Neuronal stem cell (in vitro differentiated cells): ENCODE measurements around the gene IVD.

ENCODE experiments used
- DNase-seq: peaks from one replicate; pipeline ENCODE4 v3.0.0-alpha.2; 2013; ENCODE audit warnings: low spot score
- H2AFZ ChIP-seq: one replicate; pipeline ENCODE4 v1.6.1; 2013; ENCODE audit warnings: mild to moderate bottlenecking, low read length, inconsistent platforms
- H2AK5ac ChIP-seq: 2 replicates; pipeline ENCODE4 v1.6.1; 2013; ENCODE audit warnings: low read depth, mild to moderate bottlenecking, inconsistent platforms, low read length, moderate library complexity, mixed read lengths
- H2BK120ac ChIP-seq: 2 replicates; pipeline ENCODE4 v1.6.1; 2013; ENCODE audit warnings: low read depth, mild to moderate bottlenecking, inconsistent platforms, low read length, moderate library complexity, mixed read lengths
- H2BK12ac ChIP-seq: one replicate; pipeline ENCODE4 v1.6.1; 2013; ENCODE audit warnings: low read length, inconsistent platforms
- H2BK15ac ChIP-seq: 2 replicates; pipeline ENCODE4 v1.6.1; 2013; ENCODE audit warnings: mild to moderate bottlenecking, low read length, inconsistent platforms, mixed read lengths
- H2BK5ac ChIP-seq: one replicate; pipeline ENCODE4 v1.6.1; 2013; ENCODE audit warnings: inconsistent platforms, mild to moderate bottlenecking, low read length, moderate library complexity
- H3K14ac ChIP-seq: one replicate; pipeline ENCODE4 v1.6.1; 2013; ENCODE audit warnings: low read length, inconsistent platforms
- H3K18ac ChIP-seq: 2 replicates; pipeline ENCODE4 v1.6.1; 2013; ENCODE audit warnings: low read length, inconsistent platforms
- H3K23ac ChIP-seq: 2 replicates; pipeline ENCODE4 v1.6.1; 2013; ENCODE audit warnings: low read depth, mild to moderate bottlenecking, mixed read lengths, low read length, inconsistent platforms; ENCODE audit not compliant: poor library complexity
- H3K27ac ChIP-seq: replicated peaks from 3 replicates; pipeline ENCODE4 v1.5.1; 2013; ENCODE audit warnings: low read length, inconsistent platforms
- H3K27me3 ChIP-seq, 3 experiments: 2 replicates each; pipeline ENCODE4 v1.6.1; 2013; ENCODE audit warnings: low read length in 3 of 3, mild to moderate bottlenecking in 2 of 3, inconsistent platforms in 1 of 3, low read depth in 1 of 3, mixed read lengths in 1 of 3, moderate library complexity in 1 of 3; ENCODE audit not compliant: control insufficient read depth in 3 of 3, insufficient read depth in 3 of 3
- H3K36me3 ChIP-seq, 2 donors: replicated peaks in 1 of 2; 2 replicates each; pipeline ENCODE4 v1.6.1; 2013; ENCODE audit warnings: low read length in 2 of 2; ENCODE audit not compliant: control insufficient read depth in 2 of 2, insufficient read depth in 2 of 2
- H3K4ac ChIP-seq: 2 replicates; pipeline ENCODE4 v1.6.1; 2013; ENCODE audit warnings: inconsistent platforms, mild to moderate bottlenecking, low read length, moderate library complexity
- H3K4me1 ChIP-seq, 2 donors: 1 replicate in 1 of 2; 2 replicates in 1 of 2; pipeline ENCODE4 v1.6.1; 2013; ENCODE audit warnings: low read length in 2 of 2, low read depth in 1 of 2; ENCODE audit not compliant: control insufficient read depth in 2 of 2, insufficient read depth in 1 of 2
- H3K4me2 ChIP-seq: one replicate; pipeline ENCODE4 v1.6.1; 2013; ENCODE audit warnings: mild to moderate bottlenecking, low read length, inconsistent platforms; ENCODE audit not compliant: insufficient read depth, poor library complexity, severe bottlenecking
- H3K4me3 ChIP-seq, 2 donors: 2 replicates each; pipeline ENCODE4 v1.5.1; 2013; ENCODE audit warnings: low read length in 2 of 2, mild to moderate bottlenecking in 2 of 2, inconsistent platforms in 1 of 2, moderate library complexity in 1 of 2
- H3K79me1 ChIP-seq: one replicate; pipeline ENCODE4 v1.6.1; 2013; ENCODE audit warnings: low read depth, mild to moderate bottlenecking, inconsistent platforms, low read length, moderate library complexity
- H3K9ac ChIP-seq: one replicate; pipeline ENCODE4 v1.6.1; 2013; ENCODE audit warnings: mild to moderate bottlenecking, low read depth, low read length, inconsistent platforms; ENCODE audit not compliant: poor library complexity
- H3K9me3 ChIP-seq, 2 donors: replicated peaks in 1 of 2; 2 replicates each; pipeline versions ENCODE3 to v1.6.1; 2013; ENCODE audit warnings: low read length in 2 of 2, mild to moderate bottlenecking in 2 of 2, inconsistent platforms in 1 of 2, low read depth in 1 of 2, mixed read lengths in 1 of 2, moderate library complexity in 1 of 2; ENCODE audit not compliant: control insufficient read depth in 2 of 2, insufficient read depth in 1 of 2
- H4K8ac ChIP-seq: one replicate; pipeline ENCODE4 v1.6.1; 2013; ENCODE audit warnings: low read depth, mild to moderate bottlenecking, inconsistent platforms, low read length, moderate library complexity
- H4K91ac ChIP-seq: one replicate; pipeline ENCODE4 v1.6.1; 2013; ENCODE audit warnings: low read length, low read depth, mild to moderate bottlenecking, inconsistent platforms; ENCODE audit not compliant: poor library complexity
- WGBS, 2 donors: extraction: QIAGEN DNeasy Blood & Tissue Kit; methylation state at CpG; one replicate each; pipeline ENCODE4 v1.1.7; 2013; ENCODE audit warnings: missing lambda C conversion rate in 2 of 2, mixed read lengths in 1 of 2; ENCODE audit not compliant: insufficient read length in 2 of 2, insufficient replicate concordance in 1 of 2; ENCODE audit errors: extremely low coverage in 2 of 2; 5-methylcytosine and 5-hydroxymethylcytosine counted together

IVD gene

DNA sequence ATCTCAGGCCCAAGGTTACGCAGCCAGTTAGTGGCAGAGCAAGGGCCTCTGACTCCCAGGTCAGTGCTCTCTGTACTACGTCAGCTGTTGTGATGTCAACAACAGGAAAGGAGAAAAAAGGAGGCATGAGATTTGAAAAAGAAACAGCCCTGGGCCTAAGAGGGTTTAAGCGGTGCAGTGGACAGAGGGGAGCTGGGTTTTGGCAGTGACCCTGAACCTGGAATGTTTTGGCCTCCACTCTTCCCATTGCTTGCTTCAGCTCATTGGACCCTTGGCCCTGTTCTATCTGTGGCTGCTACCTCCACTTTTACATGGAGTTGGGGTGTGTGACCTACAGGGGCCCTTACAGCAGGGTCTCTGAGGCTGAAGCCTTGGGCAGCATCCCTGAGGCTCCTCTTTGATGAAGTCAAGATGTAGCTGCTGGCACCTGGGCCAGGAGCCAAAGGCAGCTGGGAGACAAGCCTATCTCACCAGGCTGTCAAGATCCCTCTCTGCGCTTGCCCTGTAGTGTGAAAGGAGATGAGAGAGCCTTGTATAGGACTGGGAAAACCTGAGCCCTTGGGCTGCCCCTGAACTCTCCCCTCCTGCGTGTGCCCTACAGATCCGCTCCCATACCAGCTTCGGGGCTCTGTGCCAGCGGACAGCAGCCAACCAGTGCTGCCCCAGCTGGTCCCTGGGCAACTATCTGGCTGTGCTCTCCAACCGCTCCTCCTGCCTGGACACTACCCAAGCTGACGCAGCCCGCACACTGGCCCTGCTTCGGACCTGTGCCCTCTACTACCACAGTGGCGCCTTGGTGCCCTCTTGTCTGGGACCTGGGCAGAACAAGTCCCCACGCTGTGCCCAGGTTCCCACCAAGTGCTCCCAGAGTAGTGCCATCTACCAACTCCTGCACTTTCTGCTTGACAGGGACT, 38.9 kb upstream of the IVD start:
- Histone ChIP-seq H3K14ac (no peak overlapping the region), H3K79me1 (no peaks in the 10 kb centered on the region), H2BK15ac (no peak overlapping the region), H3K4me3 (no peak overlapping the region), H3K23ac (peak overlapping the region; percentile 9), H3K9me3 (no peaks in the 10 kb centered on the region), H3K4me2 (no peak overlapping the region), H4K8ac (no peak overlapping the region), H3K36me3 (no peaks in the 10 kb centered on the region), H3K4ac (no peak overlapping the region), H3K27me3 (peaks cover 0 to 88% (median 30%) of the 10 kb centered on the region in 3 experiments), H3K27ac (no peak overlapping the region), H3K9ac (no peak overlapping the region), H3K18ac (no peak overlapping the region), H2BK120ac (no peak overlapping the region), H2AFZ (no peak overlapping the region), H3K4me1 (peaks cover 0 to 6% of the 10 kb centered on the region in 2 donors), H4K91ac (no peak overlapping the region), H2BK5ac (no peak overlapping the region), H2AK5ac (no peak overlapping the region), H2BK12ac (no peak overlapping the region)
- no CpG with 5 or more reads among the region's 14 CpGs for WGBS, 2 donors
- no peak for DNase-seq

- no peak for DNase-seq
- WGBS, 2 donors: no CpG with 5 or more reads among the region's 5 CpGs
- H2BK120ac ChIP-seq: no peak overlapping the region
- peak overlapping the region; percentile 32 for H3K23ac ChIP-seq
- H3K4ac ChIP-seq: no peak overlapping the region
- H3K18ac ChIP-seq: peak overlapping the region; percentile 85
- no peak overlapping the region for H3K14ac ChIP-seq
- H2AFZ ChIP-seq: peak overlapping the region; percentile 99
- no peak overlapping the region for H4K8ac ChIP-seq
- H3K9ac ChIP-seq: peak overlapping the region; percentile 77
- no peak overlapping the region for H2BK15ac ChIP-seq
- peaks cover 0 to 6% of the 10 kb centered on the region in 2 donors for H3K4me1 ChIP-seq
- H2BK5ac ChIP-seq: no peak overlapping the region
- no peaks in the 10 kb centered on the region for H3K79me1 ChIP-seq
- no peaks in the 10 kb centered on the region for H3K36me3 ChIP-seq
- H3K4me3 ChIP-seq: no peak overlapping the region
- peaks cover 0 to 85% (median 28%) of the 10 kb centered on the region in 3 experiments for H3K27me3 ChIP-seq
- no peak overlapping the region for H2BK12ac ChIP-seq
- H2AK5ac ChIP-seq: peak overlapping the region; percentile 1
- no peak overlapping the region for H4K91ac ChIP-seq
- H3K27ac ChIP-seq: no peak overlapping the region
- peak overlapping the region; percentile 55 for H3K4me2 ChIP-seq
- H3K9me3 ChIP-seq: no peaks in the 10 kb centered on the region
Measured at GRCh38 chr15:40367371-40367685, 38.3 kb upstream of the IVD start.

DNA sequence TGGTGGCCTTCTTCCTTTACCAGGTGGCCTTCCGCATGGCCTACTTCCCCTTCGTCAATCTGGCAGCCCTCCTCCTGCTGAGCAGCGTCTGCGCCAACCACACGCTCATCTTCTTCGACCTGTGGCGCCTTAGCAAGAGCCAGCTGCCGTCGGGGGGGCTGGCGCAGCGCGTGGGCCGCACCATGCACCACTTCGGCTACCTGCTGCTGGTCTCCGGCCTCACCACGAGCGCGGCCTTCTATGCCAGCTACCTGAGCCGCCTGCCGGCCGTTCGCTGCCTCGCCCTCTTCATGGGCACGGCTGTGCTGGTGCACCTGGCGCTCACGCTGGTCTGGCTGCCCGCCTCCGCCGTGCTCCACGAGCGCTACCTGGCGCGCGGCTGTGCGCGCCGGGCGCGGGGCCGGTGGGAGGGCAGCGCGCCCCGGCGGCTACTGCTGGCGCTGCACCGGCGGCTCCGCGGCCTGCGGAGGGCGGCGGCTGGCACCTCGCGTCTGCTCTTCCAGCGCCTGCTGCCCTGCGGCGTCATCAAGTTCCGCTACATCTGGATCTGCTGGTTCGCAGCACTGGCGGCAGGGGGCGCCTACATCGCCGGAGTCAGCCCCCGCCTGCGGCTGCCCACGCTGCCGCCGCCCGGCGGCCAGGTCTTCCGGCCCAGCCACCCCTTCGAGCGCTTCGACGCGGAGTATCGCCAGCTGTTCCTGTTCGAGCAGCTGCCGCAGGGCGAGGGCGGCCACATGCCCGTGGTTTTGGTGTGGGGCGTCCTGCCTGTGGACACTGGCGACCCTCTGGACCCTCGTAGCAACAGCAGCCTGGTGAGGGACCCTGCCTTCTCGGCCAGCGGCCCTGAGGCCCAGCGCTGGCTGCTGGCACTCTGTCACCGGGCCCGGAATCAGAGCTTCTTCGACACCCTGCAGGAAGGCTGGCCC, 37.6 kb upstream of the IVD start:
- Histone ChIP-seq H3K14ac (no peak overlapping the region), H2BK120ac (no peak overlapping the region), H3K9ac (peak overlapping the region; percentile 80), H3K4ac (no peak overlapping the region), H4K91ac (no peak overlapping the region), H3K27me3 (peaks cover 0 to 86% (median 28%) of the 10 kb centered on the region in 3 experiments), H2BK5ac (no peak overlapping the region), H3K79me1 (no peaks in the 10 kb centered on the region), H3K4me1 (peaks cover 2 to 6% of the 10 kb centered on the region in 2 donors), H3K36me3 (no peaks in the 10 kb centered on the region), H3K18ac (peak overlapping the region; percentile 93), H2AFZ (peak overlapping the region; percentile 99), H3K9me3 (no peaks in the 10 kb centered on the region), H2BK12ac (no peak overlapping the region), H3K23ac (peak overlapping the region; percentile 32), H3K27ac (no peak overlapping the region), H2BK15ac (peak overlapping the region; percentile 74), H3K4me2 (peak overlapping the region; percentile 55), H2AK5ac (peak overlapping the region; percentile 47), H3K4me3 (peak overlapping the region; percentile 31 to 53), H4K8ac (peak overlapping the region; percentile 78)
- peak; percentile 86 for DNase-seq
- no CpG with 5 or more reads among the region's 91 CpGs for WGBS, 2 donors
